GM12878 (cell line): Measurements from ENCODE around the gene SERINC5. TPM values are rescaled to one million over a fixed set of nuclear protein-coding genes. Genes with fewer than 3 reads are reported as not detected.

Experiments used
- ATAC-seq: fragments of 200-7000 bp; cut with Tn5 transposase; 3 replicates; pipeline ENCODE4 v1.9.1; 2020; ENCODE audit warnings: mild to moderate bottlenecking, moderate library complexity
- BruUV-seq: library from RNA; stranded (reverse); fragments of 400-500 nt; replicated peaks from 2 replicates; lab custom pipeline; 2021; lab: Mats Ljungman, UMichigan
- CTCF ChIA-PET: fragments of 300-600 bp; sonication (Branson Sonifier 250); formaldehyde crosslinking; extraction: SDS; loops from one replicate; lab custom pipeline; 2021; ENCODE audit warnings: inconsistent platforms; lab: Yijun Ruan, JAX
- POLR2A ChIA-PET: fragments of 350-600 bp; formaldehyde crosslinking; extraction: SDS; loops from one replicate; lab custom pipeline; 2021; ENCODE audit warnings: inconsistent platforms; lab: Charles Lee
- RAD21 ChIA-PET: fragments of 300-600 bp; sonication (Branson Sonifier 250); formaldehyde crosslinking; loops from one replicate; lab custom pipeline; 2023; ENCODE audit warnings: antibody characterized with exemption; ENCODE audit not compliant: unreplicated experiment; lab: Charles Lee
- SMC1A ChIA-PET: fragments of 300-600 bp; sonication (Branson Sonifier 250); formaldehyde crosslinking; loops from one replicate; lab custom pipeline; 2023; ENCODE audit not compliant: unreplicated experiment, uncharacterized antibody; lab: Charles Lee
- DNase-seq: peaks from one replicate; pipeline ENCODE4 v3.0.0-alpha.2; 2011; ENCODE audit warnings: low read depth, low spot score
- FAIRE-seq: peaks from 3 replicates; lab custom pipeline; 2011; peaks lifted over from hg19 to GRCh38; lab: Jason Lieb, UNC
- H2AFZ ChIP-seq: 2 replicates; pipeline ENCODE4 v1.6.0; 2011; ENCODE audit warnings: low read depth, low read length, control low read depth; ENCODE audit not compliant: control insufficient read depth
- H3K27ac ChIP-seq: 2 replicates; pipeline ENCODE4 v1.5.1; 2011; ENCODE audit warnings: control low read depth; ENCODE audit not compliant: control insufficient read depth, insufficient read depth
- H3K27me3 ChIP-seq, 2 experiments: replicated peaks in 1 of 2; 2 replicates each; pipeline versions ENCODE4 v1.6.0 to v1.6.1; 2011; ENCODE audit warnings: low read length in 1 of 2; ENCODE audit not compliant: control insufficient read depth in 2 of 2, insufficient read depth in 2 of 2
- H3K36me3 ChIP-seq, 2 experiments: 2 replicates each; pipeline ENCODE4 v1.5.1; 2011; ENCODE audit warnings: low read length in 1 of 2; ENCODE audit not compliant: control insufficient read depth in 2 of 2, insufficient read depth in 2 of 2
- H3K4me1 ChIP-seq: 2 replicates; pipeline ENCODE4 v1.6.1; 2011; ENCODE audit warnings: mild to moderate bottlenecking, low read length, moderate library complexity, mixed read lengths; ENCODE audit not compliant: control insufficient read depth, insufficient read depth
- H3K4me2 ChIP-seq: 2 replicates; pipeline ENCODE4 v1.6.0; 2011; ENCODE audit warnings: control low read depth; ENCODE audit not compliant: control insufficient read depth, insufficient read depth
- H3K4me3 ChIP-seq: fragments of 200-600 bp; sonication (generic); 2 replicates; pipeline ENCODE4 v1.5.1; 2016
- H3K79me2 ChIP-seq: 2 replicates; pipeline ENCODE4 v1.6.0; 2011; ENCODE audit warnings: low read length; ENCODE audit not compliant: control insufficient read depth, insufficient read depth
- H3K9ac ChIP-seq: 2 replicates; pipeline ENCODE4 v1.8.0; 2011; ENCODE audit warnings: low read length, control low read depth, mixed read lengths; ENCODE audit not compliant: control insufficient read depth, insufficient read depth
- H3K9me3 ChIP-seq: replicated peaks from 3 replicates; pipeline ENCODE4 v1.5.1; 2011; ENCODE audit warnings: mild to moderate bottlenecking, low read length; ENCODE audit not compliant: control insufficient read depth, insufficient read depth
- H4K20me1 ChIP-seq: 2 replicates; pipeline ENCODE4 v1.6.0; 2011; ENCODE audit not compliant: control insufficient read depth, insufficient read depth
- CHD2 ChIP-seq: IDR thresholded peaks from 2 replicates; pipeline ENCODE4 v1.6.1; 2011; ENCODE audit warnings: low read depth, low read length, improper control_type of control experiment, borderline replicate concordance
- DPF2 ChIP-seq: fragments of 450-650 bp; IDR thresholded peaks from 2 replicates; pipeline ENCODE4 v1.6.1; 2017; ENCODE audit warnings: mild to moderate bottlenecking
- IKZF1 ChIP-seq: fragments of 450-650 bp; conservative IDR thresholded peaks from 2 replicates; pipeline ENCODE4 v1.6.1; 2017; ENCODE audit warnings: antibody characterized with exemption, mild to moderate bottlenecking
- IRF4 ChIP-seq: IDR thresholded peaks from 2 replicates; pipeline ENCODE4 v1.6.1; 2011; ENCODE audit warnings: low read depth, low read length
- PAX8 ChIP-seq: fragments of 450-650 bp; IDR thresholded peaks from 2 replicates; pipeline ENCODE4 v1.6.1; 2017; ENCODE audit warnings: mild to moderate bottlenecking, moderate library complexity
- SMAD5 ChIP-seq: IDR thresholded peaks from 2 replicates; pipeline ENCODE4 v1.6.1; 2016; ENCODE audit warnings: antibody characterized with exemption, low read depth
- WGBS: methylation state at CpG from one replicate; pipeline ENCODE4 v1.1.6; 2016; ENCODE audit warnings: low lambda C conversion rate; ENCODE audit not compliant: insufficient replicate concordance, insufficient coverage; ENCODE audit errors: missing lambda C conversion rate; 5-methylcytosine and 5-hydroxymethylcytosine counted together
- in situ Hi-C: fragments of 300-500 bp; cut with MboI; formaldehyde crosslinking; loops from 9 replicates; pipeline ENCODE4 v1.14.3; 2018; ENCODE audit warnings: mixed read lengths
- intact Hi-C: fragments of 100-400 bp; cut with micrococcal nuclease; formaldehyde crosslinking; loops from one replicate; pipeline ENCODE4 v1.14.2; 2022; ENCODE audit not compliant: unreplicated experiment
- polyA plus RNA-seq, 11 experiments: library from polyadenylated mRNA; depleted of rRNA in 4 of 11; unstranded in 6 of 11; stranded (reverse) in 5 of 11; fragments of >200 nt; fragmentation: Nextera tagmentation in 4 of 11; fragmentation: Illumina TruSeq in 1 of 11; extraction: Ambion mirVana in 4 of 11; extraction: Trizol in 1 of 11; gene quantifications; 1 replicate in 1 of 11; 2 replicates in 10 of 11; pipeline versions ENCODE4 v1.2.1 to v1.2.3, GENCODE V29; 2011 to 2016; ENCODE audit warnings: inconsistent platforms in 2 of 11, missing spikeins in 2 of 11, low read depth in 1 of 11
- total RNA-seq, 4 experiments: library from RNA; depleted of rRNA in 3 of 4; stranded (reverse); fragments of >200 nt in 3 of 4; fragmentation: Illumina TruSeq in 1 of 4; extraction: Trizol in 1 of 4; gene quantifications; 2 replicates each; pipeline versions ENCODE4 v1.2.1 to v1.2.3, GENCODE V29; 2013 to 2021

The SERINC5 gene
- total and polyA plus RNA-seq, 10 of the 15 experiments (the other 5 are each of a cell fraction or from before 2014, with no cell fraction given) = 0.66 to 7.0 (median 2.8) TPM

GRCh38 chr5:80076131-80077050 lies 179.5 kb downstream of the SERINC5 start:
- Histone ChIP-seq H3K4me3 (no peak overlapping the region), H3K27ac (no peak overlapping the region), H3K27me3 (no peaks in the 10 kb centered on the region), H3K79me2 (no peaks in the 10 kb centered on the region), H3K9ac (no peak overlapping the region), H2AFZ (no peak overlapping the region), H3K36me3 (no peaks in the 10 kb centered on the region)
- RAD21 ChIA-PET = no interaction called here
- SMC1A ChIA-PET = no interaction called here
- 50% methylated on average over 10 of the region's 10 CpGs for WGBS
- ATAC-seq = no peak
- no peak for FAIRE-seq
- CTCF ChIA-PET = interaction anchor here (0.6 to 2.8 kb wide), 4 partner anchors 8 to 973 kb away, joined by 3 to 19 read pairs (median 4); no protein-coding TSS in a partner anchor
- no peak for TF ChIP-seq IRF4
- TF ChIP-seq DPF2 = no peak
- TF ChIP-seq IKZF1 = no peak
- TF ChIP-seq SMAD5 = no peak
- TF ChIP-seq CHD2 = no peak
- TF ChIP-seq PAX8 = no peak
- TF ChIP-seq, all 136 proteins: peak for 0
- H3K4me2 ChIP-seq = no peak overlapping the region
- BruUV-seq = no TSS peak
- intact Hi-C loops (no loop called here), in situ Hi-C loops (loop anchor here (10.0 kb wide), 1 partner anchor 202 kb away; no protein-coding TSS in a partner anchor)
- H4K20me1 ChIP-seq = no peaks in the 10 kb centered on the region
- POLR2A ChIA-PET = no interaction called here
- H3K9me3 ChIP-seq = no peaks in the 10 kb centered on the region
- H3K4me1 ChIP-seq = no peaks in the 10 kb centered on the region
- no peak for DNase-seq
